GM12878 (cell line): ENCODE measurements around the gene RASAL3. TPM values are rescaled to one million over a fixed set of nuclear protein-coding genes. Genes with fewer than 3 reads are reported as not detected.

Experiments used
- ATAC-seq: fragments of 200-7000 bp; cut with Tn5 transposase; 3 replicates; pipeline ENCODE4 v1.9.1; 2020; ENCODE audit warnings: mild to moderate bottlenecking, moderate library complexity
- BruUV-seq: library from RNA; stranded (reverse); fragments of 400-500 nt; replicated peaks from 2 replicates; lab custom pipeline; 2021; lab: Mats Ljungman, UMichigan
- CTCF ChIA-PET: fragments of 300-600 bp; sonication (Branson Sonifier 250); formaldehyde crosslinking; extraction: SDS; loops from one replicate; lab custom pipeline; 2021; ENCODE audit warnings: inconsistent platforms; lab: Yijun Ruan, JAX
- POLR2A ChIA-PET: fragments of 350-600 bp; formaldehyde crosslinking; extraction: SDS; loops from one replicate; lab custom pipeline; 2021; ENCODE audit warnings: inconsistent platforms; lab: Charles Lee
- RAD21 ChIA-PET: fragments of 300-600 bp; sonication (Branson Sonifier 250); formaldehyde crosslinking; loops from one replicate; lab custom pipeline; 2023; ENCODE audit warnings: antibody characterized with exemption; ENCODE audit not compliant: unreplicated experiment; lab: Charles Lee
- SMC1A ChIA-PET: fragments of 300-600 bp; sonication (Branson Sonifier 250); formaldehyde crosslinking; loops from one replicate; lab custom pipeline; 2023; ENCODE audit not compliant: unreplicated experiment, uncharacterized antibody; lab: Charles Lee
- DNase-seq: peaks from one replicate; pipeline ENCODE4 v3.0.0-alpha.2; 2011; ENCODE audit warnings: low read depth, low spot score
- FAIRE-seq: peaks from 3 replicates; lab custom pipeline; 2011; peaks lifted over from hg19 to GRCh38; lab: Jason Lieb, UNC
- H2AFZ ChIP-seq: 2 replicates; pipeline ENCODE4 v1.6.0; 2011; ENCODE audit warnings: low read depth, low read length, control low read depth; ENCODE audit not compliant: control insufficient read depth
- H3K27ac ChIP-seq: 2 replicates; pipeline ENCODE4 v1.5.1; 2011; ENCODE audit warnings: control low read depth; ENCODE audit not compliant: control insufficient read depth, insufficient read depth
- H3K27me3 ChIP-seq, 2 experiments: replicated peaks in 1 of 2; 2 replicates each; pipeline versions ENCODE4 v1.6.0 to v1.6.1; 2011; ENCODE audit warnings: low read length in 1 of 2; ENCODE audit not compliant: control insufficient read depth in 2 of 2, insufficient read depth in 2 of 2
- H3K36me3 ChIP-seq, 2 experiments: 2 replicates each; pipeline ENCODE4 v1.5.1; 2011; ENCODE audit warnings: low read length in 1 of 2; ENCODE audit not compliant: control insufficient read depth in 2 of 2, insufficient read depth in 2 of 2
- H3K4me1 ChIP-seq: 2 replicates; pipeline ENCODE4 v1.6.1; 2011; ENCODE audit warnings: mild to moderate bottlenecking, low read length, moderate library complexity, mixed read lengths; ENCODE audit not compliant: control insufficient read depth, insufficient read depth
- H3K4me2 ChIP-seq: 2 replicates; pipeline ENCODE4 v1.6.0; 2011; ENCODE audit warnings: control low read depth; ENCODE audit not compliant: control insufficient read depth, insufficient read depth
- H3K4me3 ChIP-seq: fragments of 200-600 bp; sonication (generic); 2 replicates; pipeline ENCODE4 v1.5.1; 2016
- H3K79me2 ChIP-seq: 2 replicates; pipeline ENCODE4 v1.6.0; 2011; ENCODE audit warnings: low read length; ENCODE audit not compliant: control insufficient read depth, insufficient read depth
- H3K9ac ChIP-seq: 2 replicates; pipeline ENCODE4 v1.8.0; 2011; ENCODE audit warnings: low read length, control low read depth, mixed read lengths; ENCODE audit not compliant: control insufficient read depth, insufficient read depth
- H3K9me3 ChIP-seq: replicated peaks from 3 replicates; pipeline ENCODE4 v1.5.1; 2011; ENCODE audit warnings: mild to moderate bottlenecking, low read length; ENCODE audit not compliant: control insufficient read depth, insufficient read depth
- H4K20me1 ChIP-seq: 2 replicates; pipeline ENCODE4 v1.6.0; 2011; ENCODE audit not compliant: control insufficient read depth, insufficient read depth
- BACH1 ChIP-seq: fragments of 450-650 bp; IDR thresholded peaks from 2 replicates; pipeline ENCODE4 v1.6.1; 2017; ENCODE audit warnings: mild to moderate bottlenecking, borderline replicate concordance
- BCL11A ChIP-seq: IDR thresholded peaks from 2 replicates; pipeline ENCODE4 v1.6.1; 2011; ENCODE audit warnings: low read depth, low read length
- BHLHE40 ChIP-seq, 2 experiments: fragments of 450-650 bp in 1 of 2; IDR thresholded peaks; 2 replicates each; pipeline ENCODE4 v1.6.1; 2011 to 2017; ENCODE audit warnings: low read depth in 2 of 2, borderline replicate concordance in 1 of 2, improper control_type of control experiment in 1 of 2, low read length in 1 of 2, mild to moderate bottlenecking in 1 of 2
- BRCA1 ChIP-seq: IDR thresholded peaks from 2 replicates; pipeline ENCODE4 v1.6.1; 2011; ENCODE audit warnings: low read depth, low read length, improper control_type of control experiment
- CEBPB ChIP-seq, 2 experiments: fragments of 150-350 bp in 1 of 2; IDR thresholded peaks; 2 replicates each; pipeline ENCODE4 v1.6.1; 2012 to 2014; ENCODE audit warnings: low read depth in 2 of 2, low read length in 2 of 2, borderline replicate concordance in 1 of 2, inconsistent platforms in 1 of 2
- FOXM1 ChIP-seq: IDR thresholded peaks from 2 replicates; pipeline ENCODE4 v1.6.1; 2012; ENCODE audit warnings: low read depth, mild to moderate bottlenecking, inconsistent platforms, low read length, moderate library complexity
- HDAC2 ChIP-seq: fragments of 200-600 bp; sonication (generic); IDR thresholded peaks from 2 replicates; pipeline ENCODE4 v1.6.1; 2017
- HDGF ChIP-seq: fragments of 450-650 bp; IDR thresholded peaks from 2 replicates; pipeline ENCODE4 v1.6.1; 2016; ENCODE audit warnings: antibody characterized with exemption
- MAX ChIP-seq: IDR thresholded peaks from 2 replicates; pipeline ENCODE4 v1.6.1; 2012; ENCODE audit warnings: low read depth, low read length, improper control_type of control experiment
- PBX3 ChIP-seq: IDR thresholded peaks from 2 replicates; pipeline ENCODE4 v1.6.1; 2011; ENCODE audit warnings: mild to moderate bottlenecking, low read depth, low read length, moderate library complexity; ENCODE audit not compliant: insufficient replicate concordance
- POLR2A ChIP-seq: IDR thresholded peaks from 2 replicates; pipeline ENCODE4 v1.6.1; 2011; ENCODE audit warnings: low read depth, mild to moderate bottlenecking, low read length
- POU2F2 ChIP-seq: IDR thresholded peaks from 3 replicates; pipeline ENCODE4 v1.6.1; 2011; ENCODE audit warnings: low read depth, mild to moderate bottlenecking, low read length, borderline replicate concordance
- RUNX3 ChIP-seq: IDR thresholded peaks from 2 replicates; pipeline ENCODE4 v1.6.1; 2012; ENCODE audit warnings: low read length, inconsistent platforms
- TCF7 ChIP-seq: IDR thresholded peaks from 2 replicates; pipeline ENCODE4 v1.6.1; 2014; ENCODE audit warnings: antibody characterized with exemption, borderline replicate concordance
- WRNIP1 ChIP-seq: IDR thresholded peaks from 2 replicates; pipeline ENCODE4 v1.6.1; 2011; ENCODE audit warnings: low read depth, low read length, improper control_type of control experiment, borderline replicate concordance
- WGBS: methylation state at CpG from one replicate; pipeline ENCODE4 v1.1.6; 2016; ENCODE audit warnings: low lambda C conversion rate; ENCODE audit not compliant: insufficient replicate concordance, insufficient coverage; ENCODE audit errors: missing lambda C conversion rate; 5-methylcytosine and 5-hydroxymethylcytosine counted together
- in situ Hi-C: fragments of 300-500 bp; cut with MboI; formaldehyde crosslinking; loops from 9 replicates; pipeline ENCODE4 v1.14.3; 2018; ENCODE audit warnings: mixed read lengths
- intact Hi-C: fragments of 100-400 bp; cut with micrococcal nuclease; formaldehyde crosslinking; loops from one replicate; pipeline ENCODE4 v1.14.2; 2022; ENCODE audit not compliant: unreplicated experiment
- polyA plus RNA-seq, 11 experiments: library from polyadenylated mRNA; depleted of rRNA in 4 of 11; unstranded in 6 of 11; stranded (reverse) in 5 of 11; fragments of >200 nt; fragmentation: Nextera tagmentation in 4 of 11; fragmentation: Illumina TruSeq in 1 of 11; extraction: Ambion mirVana in 4 of 11; extraction: Trizol in 1 of 11; gene quantifications; 1 replicate in 1 of 11; 2 replicates in 10 of 11; pipeline versions ENCODE4 v1.2.1 to v1.2.3, GENCODE V29; 2011 to 2016; ENCODE audit warnings: inconsistent platforms in 2 of 11, missing spikeins in 2 of 11, low read depth in 1 of 11
- total RNA-seq, 4 experiments: library from RNA; depleted of rRNA in 3 of 4; stranded (reverse); fragments of >200 nt in 3 of 4; fragmentation: Illumina TruSeq in 1 of 4; extraction: Trizol in 1 of 4; gene quantifications; 2 replicates each; pipeline versions ENCODE4 v1.2.1 to v1.2.3, GENCODE V29; 2013 to 2021
- TF ChIP-seq, protein P1 (sequence below), 3 experiments: IDR thresholded peaks in 2 of 3; conservative IDR thresholded peaks in 1 of 3; 2 replicates each; pipeline ENCODE4 v1.5.1; 2011; ENCODE audit warnings: low read depth in 3 of 3, low read length in 3 of 3, mild to moderate bottlenecking in 3 of 3, control low read depth in 2 of 3, moderate library complexity in 2 of 3, inconsistent platforms in 1 of 3, mixed read lengths in 1 of 3; ENCODE audit not compliant: control insufficient read depth in 2 of 3, insufficient read depth in 1 of 3; ENCODE audit errors: extremely low read depth in 1 of 3
- TF ChIP-seq, protein P2 (sequence below): IDR thresholded peaks from 2 replicates; pipeline ENCODE4 v1.6.1; 2011; ENCODE audit warnings: low read depth, low read length, improper control_type of control experiment, borderline replicate concordance
- TF ChIP-seq, protein P3 (sequence below): fragments of 450-650 bp; IDR thresholded peaks from 2 replicates; pipeline ENCODE4 v1.6.1; 2016; ENCODE audit warnings: mild to moderate bottlenecking

Gene RASAL3
- total and polyA plus RNA-seq, 10 of the 15 experiments (the other 5 are each of a cell fraction or from before 2014, with no cell fraction given) = 1.7 to 81.3 (median 23.2) TPM

DNA sequence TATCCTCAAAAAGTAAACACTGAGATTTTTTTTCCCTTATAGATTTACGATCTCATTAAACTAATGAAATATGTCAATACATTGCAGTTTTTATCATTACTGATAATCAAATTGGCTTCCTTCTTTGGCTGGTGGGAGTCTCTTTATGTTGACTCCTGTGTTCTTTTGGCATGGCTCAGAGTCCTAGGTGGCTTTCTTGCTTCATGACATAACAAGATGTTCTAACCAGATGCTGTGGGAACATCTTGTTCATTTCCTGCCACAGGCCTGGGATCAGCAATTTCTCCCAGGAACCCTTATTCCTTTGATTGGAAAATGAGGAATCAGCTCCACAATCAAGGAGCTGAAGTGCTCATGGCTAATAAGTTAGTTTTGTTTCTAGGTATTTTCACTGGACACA, 30.8 kb upstream of the RASAL3 start (continued):
- TF ChIP-seq, protein P1, sequence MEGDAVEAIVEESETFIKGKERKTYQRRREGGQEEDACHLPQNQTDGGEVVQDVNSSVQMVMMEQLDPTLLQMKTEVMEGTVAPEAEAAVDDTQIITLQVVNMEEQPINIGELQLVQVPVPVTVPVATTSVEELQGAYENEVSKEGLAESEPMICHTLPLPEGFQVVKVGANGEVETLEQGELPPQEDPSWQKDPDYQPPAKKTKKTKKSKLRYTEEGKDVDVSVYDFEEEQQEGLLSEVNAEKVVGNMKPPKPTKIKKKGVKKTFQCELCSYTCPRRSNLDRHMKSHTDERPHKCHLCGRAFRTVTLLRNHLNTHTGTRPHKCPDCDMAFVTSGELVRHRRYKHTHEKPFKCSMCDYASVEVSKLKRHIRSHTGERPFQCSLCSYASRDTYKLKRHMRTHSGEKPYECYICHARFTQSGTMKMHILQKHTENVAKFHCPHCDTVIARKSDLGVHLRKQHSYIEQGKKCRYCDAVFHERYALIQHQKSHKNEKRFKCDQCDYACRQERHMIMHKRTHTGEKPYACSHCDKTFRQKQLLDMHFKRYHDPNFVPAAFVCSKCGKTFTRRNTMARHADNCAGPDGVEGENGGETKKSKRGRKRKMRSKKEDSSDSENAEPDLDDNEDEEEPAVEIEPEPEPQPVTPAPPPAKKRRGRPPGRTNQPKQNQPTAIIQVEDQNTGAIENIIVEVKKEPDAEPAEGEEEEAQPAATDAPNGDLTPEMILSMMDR (IDR thresholded peaks at IDR 0.05 in 2 of 3, conservative IDR thresholded peaks at IDR 0.05 in 1 of 3; ENCODE audit: control insufficient read depth in 2 of 3, extremely low read depth in 1 of 3, insufficient read depth in 1 of 3, low read depth in 3 of 3, low read length in 3 of 3) = no peak
- TF ChIP-seq MAX (no peak), FOXM1 (no peak), WRNIP1 (no peak), BRCA1 (no peak), BCL11A (no peak), TCF7 (no peak), HDAC2 (no peak), BHLHE40 (IDR thresholded peaks at IDR 0.05; ENCODE audit: borderline replicate concordance in 1 of 2, low read depth in 2 of 2, low read length in 1 of 2) (no peak)

GRCh38 chr19:15488489-15489226, 24.3 kb upstream of the RASAL3 start:
- ATAC-seq (no peak), FAIRE-seq (no peak), DNase-seq (no peak)
- no TSS peak for BruUV-seq
- Histone ChIP-seq H3K9me3 (no peaks in the 10 kb centered on the region; the same call in 2 of the 3 replicates), H3K79me2 (no peaks in the 10 kb centered on the region), H3K27ac (no peak overlapping the region), H3K9ac (no peak overlapping the region), H2AFZ (no peak overlapping the region), H3K36me3 (no peaks in the 10 kb centered on the region), H3K27me3 (no peaks in the 10 kb centered on the region), H3K4me1 (no peaks in the 10 kb centered on the region), H3K4me3 (no peak overlapping the region), H3K4me2 (no peak overlapping the region), H4K20me1 (no peaks in the 10 kb centered on the region)
- POLR2A ChIA-PET = no interaction called here
- in situ Hi-C loops (no loop called here), intact Hi-C loops (no loop called here)
- RAD21 ChIA-PET = no interaction called here
- CTCF ChIA-PET = no interaction called here
- SMC1A ChIA-PET = no interaction called here
- 69% methylated on average over 13 of the region's 13 CpGs for WGBS
- TF ChIP-seq CEBPB (IDR thresholded peaks at IDR 0.05; ENCODE audit: borderline replicate concordance in 1 of 2, low read depth in 2 of 2, low read length in 2 of 2) (no peak), RUNX3 (no peak), HDGF (no peak), PBX3 (no peak), BACH1 (no peak), POLR2A (no peak), POU2F2 (no peak)
- TF ChIP-seq, protein P2, sequence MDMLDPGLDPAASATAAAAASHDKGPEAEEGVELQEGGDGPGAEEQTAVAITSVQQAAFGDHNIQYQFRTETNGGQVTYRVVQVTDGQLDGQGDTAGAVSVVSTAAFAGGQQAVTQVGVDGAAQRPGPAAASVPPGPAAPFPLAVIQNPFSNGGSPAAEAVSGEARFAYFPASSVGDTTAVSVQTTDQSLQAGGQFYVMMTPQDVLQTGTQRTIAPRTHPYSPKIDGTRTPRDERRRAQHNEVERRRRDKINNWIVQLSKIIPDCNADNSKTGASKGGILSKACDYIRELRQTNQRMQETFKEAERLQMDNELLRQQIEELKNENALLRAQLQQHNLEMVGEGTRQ = no peak
- TF ChIP-seq, protein P3, sequence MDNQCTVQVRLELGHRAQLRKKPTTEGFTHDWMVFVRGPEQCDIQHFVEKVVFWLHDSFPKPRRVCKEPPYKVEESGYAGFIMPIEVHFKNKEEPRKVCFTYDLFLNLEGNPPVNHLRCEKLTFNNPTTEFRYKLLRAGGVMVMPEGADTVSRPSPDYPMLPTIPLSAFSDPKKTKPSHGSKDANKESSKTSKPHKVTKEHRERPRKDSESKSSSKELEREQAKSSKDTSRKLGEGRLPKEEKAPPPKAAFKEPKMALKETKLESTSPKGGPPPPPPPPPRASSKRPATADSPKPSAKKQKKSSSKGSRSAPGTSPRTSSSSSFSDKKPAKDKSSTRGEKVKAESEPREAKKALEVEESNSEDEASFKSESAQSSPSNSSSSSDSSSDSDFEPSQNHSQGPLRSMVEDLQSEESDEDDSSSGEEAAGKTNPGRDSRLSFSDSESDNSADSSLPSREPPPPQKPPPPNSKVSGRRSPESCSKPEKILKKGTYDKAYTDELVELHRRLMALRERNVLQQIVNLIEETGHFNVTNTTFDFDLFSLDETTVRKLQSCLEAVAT = no peak
